DMS153 (cell line): Measurements from ENCODE around the gene NF1.
"Not testable (repeated sequence)": the region's sequence is repeated elsewhere in the genome, so short reads cannot be mapped to it uniquely, and the experiment has no call there.

Experiments used
- DNase-seq: peaks from one replicate; lab custom pipeline; 2025; lab: John Stamatoyannopoulos, UW

Gene NF1

DNA sequence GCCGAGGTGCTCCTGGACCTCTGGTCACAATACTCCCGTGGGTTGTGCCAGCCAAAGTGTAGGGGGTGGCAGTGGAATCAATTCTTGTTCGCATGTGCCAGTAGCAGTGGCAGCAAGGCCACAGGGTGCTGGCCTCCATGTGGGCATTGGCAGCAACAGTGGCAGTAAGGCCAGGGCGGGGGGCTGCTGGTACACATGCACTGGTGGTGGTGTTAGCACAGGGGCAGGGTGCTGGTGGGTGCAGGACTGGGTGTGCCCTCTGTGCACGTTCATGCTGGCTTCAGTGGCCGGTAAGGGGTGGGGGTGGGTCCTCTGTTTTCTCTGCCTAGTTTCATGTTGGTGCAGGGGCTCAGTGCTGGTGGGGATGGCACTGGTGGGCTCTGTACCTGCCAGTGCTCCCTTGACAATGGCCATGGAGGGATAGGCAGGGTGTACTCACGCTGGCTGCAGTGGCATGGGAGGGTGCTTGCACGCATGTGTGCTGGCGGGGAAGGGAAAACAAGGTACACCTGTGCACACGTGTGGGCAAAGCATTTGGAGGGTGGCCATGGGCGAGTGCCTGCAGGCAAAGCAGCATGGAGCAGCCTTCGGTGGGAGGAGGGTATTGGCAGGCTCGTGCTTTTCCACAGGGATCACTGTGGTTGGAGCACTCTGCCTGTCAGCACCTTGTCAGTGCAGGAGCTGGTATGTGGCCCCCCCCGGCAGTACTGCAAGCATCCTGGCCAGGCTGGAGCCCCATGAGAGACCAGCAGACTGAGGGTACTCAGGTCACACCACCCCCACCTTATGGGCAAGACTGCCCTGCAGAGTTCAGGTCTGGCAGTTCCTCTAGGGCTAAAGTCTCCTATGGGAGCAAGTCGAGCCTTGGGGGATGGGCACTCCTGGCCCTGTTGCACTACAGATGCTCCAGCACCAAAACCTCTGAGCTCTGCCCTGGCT is 35.8 kb downstream of the NF1 start:
- no peak for DNase-seq

DNA sequence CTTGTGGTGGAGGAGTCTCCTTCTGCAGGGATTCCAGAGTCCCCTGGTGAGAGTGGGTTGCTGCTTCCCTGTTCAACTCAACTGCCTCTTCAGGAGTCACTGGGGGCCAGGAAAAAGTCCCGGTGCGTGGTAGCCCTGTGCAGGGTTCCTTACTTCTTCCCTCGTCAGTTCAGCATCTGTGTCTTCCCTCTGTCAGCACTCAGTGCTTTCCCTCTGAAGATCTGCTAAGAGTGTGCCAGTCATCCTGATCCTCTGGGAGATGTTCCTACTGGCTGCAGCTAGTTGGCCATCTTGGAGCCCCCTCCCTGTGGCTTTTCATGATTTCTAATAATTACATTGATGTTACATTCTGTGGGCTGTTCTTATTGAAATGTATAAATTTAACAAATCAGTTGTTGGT is 36.5 kb downstream of the NF1 start:
- no peak for DNase-seq

DNA sequence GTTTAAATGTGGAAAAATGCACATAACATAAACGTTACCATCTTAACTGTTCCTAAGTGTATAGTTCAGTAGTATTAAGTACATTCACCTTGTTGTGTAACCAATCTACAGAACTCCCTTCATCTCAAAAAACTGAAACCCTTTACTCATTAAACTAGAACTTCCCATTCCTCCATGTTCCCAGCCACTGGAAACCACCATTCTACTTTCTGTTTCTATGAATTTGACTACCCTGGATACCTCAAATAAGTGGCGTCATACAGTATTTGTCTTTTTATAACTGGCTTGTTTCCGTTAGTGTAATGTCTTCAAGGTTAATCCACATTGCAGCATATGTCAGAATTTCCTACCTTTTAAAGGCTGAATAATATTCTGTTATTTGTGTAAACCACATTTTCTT is 38.2 kb downstream of the NF1 start:
- DNase-seq: no peak

DNA sequence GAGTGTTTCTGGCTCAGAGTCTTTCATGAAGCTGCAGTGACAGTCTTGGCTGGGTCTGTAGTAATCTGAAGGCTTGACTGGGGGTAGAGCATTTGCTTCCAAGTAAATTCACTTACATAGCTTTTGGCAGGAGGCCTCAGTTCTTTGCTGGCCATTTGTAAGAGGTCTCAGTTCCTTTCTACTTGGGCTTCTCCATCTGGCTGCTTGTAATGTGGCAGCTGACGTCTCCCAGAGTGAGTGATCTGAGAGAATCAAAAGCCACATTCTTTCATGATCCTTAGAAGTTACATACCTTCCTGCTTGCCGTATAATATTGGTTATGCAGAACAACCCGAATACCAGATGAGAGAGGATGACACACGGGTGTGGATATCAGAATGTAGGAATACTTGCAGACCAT is 39.8 kb downstream of the NF1 start:
- DNase-seq: no peak

DNA sequence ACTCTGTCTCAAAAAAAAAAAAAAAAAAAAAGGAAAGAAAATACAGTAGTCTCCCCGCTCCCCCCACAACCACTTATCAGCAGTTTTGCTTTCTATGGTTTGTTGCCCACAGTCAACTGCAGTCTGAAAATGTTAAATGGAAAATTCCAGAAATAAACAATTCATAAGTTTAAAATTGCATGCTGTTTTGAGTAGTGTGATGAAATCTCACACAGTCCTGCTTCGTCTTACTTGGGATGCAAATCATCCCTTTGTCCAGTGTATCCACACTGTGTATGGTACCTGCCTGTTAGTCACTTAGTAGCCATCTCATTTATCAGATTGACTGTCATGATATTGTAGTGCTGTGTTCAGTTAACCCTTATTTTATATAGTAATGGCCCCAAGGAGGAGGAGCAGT is 41.5 kb downstream of the NF1 start:
- no peak for DNase-seq

DNA sequence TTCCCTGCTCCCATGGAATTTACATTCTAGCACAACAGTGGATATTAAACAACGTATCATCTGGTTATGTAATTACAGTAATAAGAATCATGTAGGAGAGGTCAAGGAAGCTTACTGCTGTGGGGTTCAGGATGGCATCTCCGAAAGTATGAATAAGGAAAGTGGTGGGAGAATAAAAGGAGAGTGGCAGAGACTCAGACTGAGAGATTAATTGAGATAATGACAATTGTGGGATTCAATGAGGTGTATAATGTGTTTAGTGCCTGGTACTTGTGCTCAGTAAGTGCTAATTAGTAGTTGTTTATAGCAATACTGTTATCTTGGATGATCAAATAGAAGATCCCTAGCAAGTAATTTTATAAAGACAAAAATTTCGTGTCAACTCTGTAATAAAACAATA is 45.3 kb downstream of the NF1 start:
- DNase-seq: no peak

DNA sequence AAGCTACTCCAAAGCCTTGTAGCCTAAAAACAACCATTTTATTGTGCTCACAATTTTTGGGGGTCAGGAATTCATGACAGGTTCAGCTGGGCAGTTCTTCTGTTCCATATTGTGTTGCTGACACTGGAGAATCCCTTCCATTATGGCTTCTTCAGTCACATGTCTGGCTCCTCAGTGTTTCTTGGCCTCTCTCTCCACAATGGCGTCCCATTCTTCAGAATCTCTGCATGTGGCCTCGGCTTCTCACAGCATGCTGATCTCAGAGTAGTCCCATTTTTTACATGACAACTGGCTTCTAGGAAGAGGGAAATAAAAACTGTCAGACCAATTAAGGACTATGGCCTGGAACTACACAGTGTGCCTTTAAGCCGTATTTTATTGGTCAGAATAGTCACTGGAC is 49.7 kb downstream of the NF1 start:
- DNase-seq: no peak

DNA sequence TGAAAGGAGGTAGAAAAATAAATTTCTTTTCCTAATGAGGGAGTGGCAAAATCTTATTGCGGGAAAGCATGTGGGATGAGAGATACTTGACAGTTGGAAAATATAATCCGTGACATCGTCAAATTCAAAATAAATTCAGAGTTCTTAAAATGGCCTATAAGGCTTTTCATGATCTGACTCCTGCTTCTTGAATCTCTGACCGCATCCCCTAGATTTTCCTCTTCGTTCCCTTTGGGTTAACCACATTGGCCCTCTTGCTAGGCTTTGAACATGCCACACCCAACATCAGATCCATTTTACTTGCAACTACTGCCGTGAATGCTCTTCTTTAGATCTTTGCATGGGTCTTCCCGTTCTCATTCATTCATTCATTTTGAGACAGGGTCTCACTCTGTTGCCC is 50.1 kb downstream of the NF1 start:
- no peak for DNase-seq

DNA sequence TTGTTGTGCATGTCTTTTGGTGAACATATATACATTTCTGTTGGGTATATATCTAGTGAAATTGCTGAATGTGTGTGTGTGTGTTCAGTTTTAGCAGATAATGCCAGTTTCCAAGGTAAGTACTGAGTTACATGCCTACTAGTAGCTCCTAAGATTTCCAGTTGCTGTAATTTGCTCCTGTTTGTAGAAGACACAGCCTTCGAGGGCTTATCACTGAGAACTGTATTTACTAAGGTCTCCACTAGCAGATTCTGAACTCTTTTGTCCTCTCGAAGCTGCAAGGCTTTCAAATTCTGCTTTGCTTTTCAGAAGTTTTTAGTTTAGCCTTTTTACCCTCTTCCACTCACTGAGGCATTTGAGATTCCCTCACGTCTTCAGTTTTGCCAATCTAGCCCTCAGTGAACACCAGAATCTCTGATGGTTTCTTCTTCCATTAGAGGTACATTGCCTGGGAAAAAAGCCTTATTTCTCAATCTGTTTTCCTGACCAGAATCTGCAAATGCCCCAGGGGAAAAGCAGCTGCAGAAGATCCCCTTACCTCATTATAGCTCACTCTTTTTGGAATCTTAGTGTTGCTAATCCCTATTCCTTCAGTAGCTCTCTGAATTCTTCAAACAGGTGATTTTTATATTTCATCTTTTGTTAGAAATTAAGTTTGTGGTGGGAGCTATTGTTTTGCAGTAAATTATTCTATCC is 52.9 kb downstream of the NF1 start:
- no peak for DNase-seq

DNA sequence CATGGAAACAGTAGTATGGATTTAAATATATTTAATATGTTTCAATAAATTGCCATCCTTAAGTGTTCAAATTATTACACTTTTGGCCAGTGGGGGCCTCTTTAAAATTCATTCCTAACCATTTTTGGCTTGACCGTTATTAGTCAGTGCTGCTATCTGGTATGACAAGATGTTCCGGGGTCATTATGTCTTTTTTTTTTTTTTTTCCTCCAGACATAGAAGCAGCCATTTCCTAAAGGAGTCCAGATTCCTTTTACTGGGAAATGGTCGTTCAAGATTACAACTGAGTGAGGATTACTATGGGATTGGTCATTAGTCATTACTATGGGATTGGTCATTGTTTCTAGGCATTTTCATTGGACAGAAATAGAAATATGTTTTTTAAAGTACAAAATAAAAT is 53.4 kb downstream of the NF1 start:
- DNase-seq: no peak

DNA sequence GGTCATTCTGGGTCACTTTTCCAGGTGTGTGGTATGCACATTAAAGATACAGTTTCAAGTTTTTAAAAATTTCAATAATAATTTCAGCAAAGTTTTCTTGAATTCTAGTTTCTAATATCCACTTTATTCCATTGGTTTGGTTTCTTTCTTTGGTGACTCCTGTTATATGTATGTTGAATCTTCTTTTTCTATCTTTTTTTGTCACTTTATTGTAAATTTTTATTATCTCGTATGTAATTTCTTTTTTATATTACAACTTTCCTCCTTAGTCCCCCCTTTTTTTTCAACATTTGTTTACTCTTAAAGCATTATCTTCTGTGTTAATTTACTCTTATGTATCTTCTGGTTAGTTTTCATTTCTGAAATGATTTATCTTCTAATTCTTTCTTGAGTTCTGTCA is 57.5 kb downstream of the NF1 start:
- DNase-seq: no peak

DNA sequence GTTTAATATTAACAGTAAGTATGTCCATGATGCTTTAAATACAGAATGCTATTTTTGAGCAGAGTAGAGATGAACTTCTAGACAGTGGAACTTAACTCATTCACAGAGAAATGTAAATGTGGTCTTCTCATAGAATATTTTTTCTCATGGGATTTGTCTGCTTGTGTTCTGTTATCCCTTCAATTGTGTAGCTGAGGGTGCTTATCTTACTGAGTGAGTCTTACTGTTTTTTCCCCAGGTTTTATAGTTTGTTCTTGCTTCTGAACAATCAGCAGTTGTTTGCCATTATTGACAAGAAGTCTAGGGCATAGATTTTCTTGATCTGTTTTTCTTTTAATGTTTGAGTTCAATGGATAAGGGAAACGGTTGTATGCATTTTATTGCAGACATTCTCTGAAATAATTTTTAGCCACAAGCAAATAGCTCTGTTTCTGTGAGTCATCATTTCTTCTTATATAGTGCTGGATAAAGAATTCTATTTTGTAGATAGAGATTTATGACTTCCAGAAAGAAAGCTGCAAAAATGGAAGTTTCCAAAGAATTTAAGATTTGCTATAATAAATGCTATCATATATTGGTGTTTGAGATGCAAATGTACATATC is 60.5 kb downstream of the NF1 start:
- DNase-seq: no peak

DNA sequence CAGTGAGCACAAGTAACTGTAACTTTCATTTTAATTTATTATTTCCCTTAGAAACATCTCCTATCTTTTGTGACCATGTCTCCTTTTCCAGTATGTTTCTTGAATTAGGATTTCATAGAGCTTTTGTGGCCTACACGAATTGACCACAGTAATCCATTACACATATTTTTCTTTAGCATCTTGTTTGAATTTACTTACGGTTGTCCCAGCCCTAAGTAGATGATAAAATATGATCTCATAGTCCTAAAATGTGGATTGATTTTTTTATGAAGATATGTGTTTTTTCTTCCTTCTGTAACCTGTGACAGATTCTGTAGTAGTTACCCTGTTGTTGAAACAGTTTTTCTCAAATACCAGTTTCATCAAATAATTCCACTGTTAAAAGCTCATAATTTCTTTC is 61.5 kb downstream of the NF1 start:
- DNase-seq: no peak

DNA sequence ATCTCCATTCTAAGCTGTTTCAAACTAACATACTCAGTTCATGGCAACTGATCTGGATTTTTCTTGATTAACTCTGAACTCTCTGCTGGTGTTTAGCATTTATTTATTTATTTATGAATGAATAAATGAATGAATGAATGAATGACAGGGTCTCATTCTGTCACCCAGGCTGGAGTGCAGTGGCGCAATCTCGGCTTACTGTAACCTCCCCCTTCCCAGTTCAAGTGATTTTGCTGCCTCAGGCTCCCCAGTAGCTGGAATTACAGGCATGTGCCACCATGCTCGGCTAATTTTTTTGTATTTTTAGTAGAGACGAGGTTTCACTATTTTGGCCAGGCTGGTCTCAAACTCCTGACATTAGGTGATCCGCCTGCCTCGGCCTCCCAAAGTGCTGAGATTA is 62.1 kb downstream of the NF1 start:
- not testable (repeated sequence) for DNase-seq

DNA sequence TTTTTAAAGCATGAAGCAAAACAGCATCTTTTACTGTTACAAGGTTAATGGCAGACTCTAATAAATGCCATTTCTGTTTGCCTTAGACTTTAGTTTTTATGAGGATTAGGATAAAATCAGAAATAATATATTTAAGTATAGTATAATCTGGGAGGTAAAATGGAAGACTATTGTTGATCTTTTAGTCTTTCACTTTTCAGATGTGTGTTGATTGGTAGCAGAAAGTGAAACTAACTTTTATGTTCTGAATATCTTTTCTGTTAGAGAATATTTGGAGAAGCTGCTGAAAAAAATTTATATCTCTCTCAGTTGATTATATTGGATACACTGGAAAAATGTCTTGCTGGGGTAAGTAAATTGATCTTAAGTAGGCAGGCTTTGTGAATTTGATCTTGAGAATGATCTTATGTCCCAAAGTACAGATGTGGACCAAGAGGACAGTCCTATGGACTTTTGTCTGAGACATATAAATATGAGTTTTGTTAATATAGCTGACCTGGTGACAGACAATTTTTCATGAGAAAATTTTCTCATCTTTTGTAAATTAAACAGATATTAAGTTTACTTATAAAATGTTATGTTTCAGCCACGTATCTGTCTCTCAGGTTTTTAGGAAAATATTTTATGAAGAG is 64.1 kb downstream of the NF1 start:
- DNase-seq: no peak

DNA sequence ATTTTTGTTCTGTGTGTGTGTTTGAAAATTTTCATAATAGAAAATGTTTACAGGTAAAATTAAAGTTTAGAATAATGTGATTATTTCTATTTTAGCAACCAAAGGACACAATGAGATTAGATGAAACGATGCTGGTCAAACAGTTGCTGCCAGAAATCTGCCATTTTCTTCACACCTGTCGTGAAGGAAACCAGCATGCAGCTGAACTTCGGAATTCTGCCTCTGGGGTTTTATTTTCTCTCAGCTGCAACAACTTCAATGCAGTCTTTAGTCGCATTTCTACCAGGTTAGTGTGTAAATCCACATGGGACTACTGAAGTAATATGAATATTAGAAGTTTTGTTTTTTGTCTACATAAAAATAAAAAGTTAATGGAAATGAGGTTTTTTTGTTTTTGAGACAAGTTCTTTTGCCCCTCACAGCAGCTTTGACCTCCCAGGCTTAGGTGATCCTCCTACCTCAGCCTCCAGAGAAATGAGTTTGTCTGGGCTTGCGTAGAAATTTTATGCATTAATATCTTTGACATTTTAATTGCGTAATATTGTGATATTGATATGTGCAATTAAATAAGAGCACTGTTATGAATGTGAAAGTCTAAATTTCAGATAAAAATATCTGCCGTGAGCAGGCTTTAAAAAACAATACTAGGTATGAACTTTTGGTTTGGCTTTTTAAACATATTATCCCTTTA is 68.5 kb downstream of the NF1 start:
- DNase-seq: no peak

DNA sequence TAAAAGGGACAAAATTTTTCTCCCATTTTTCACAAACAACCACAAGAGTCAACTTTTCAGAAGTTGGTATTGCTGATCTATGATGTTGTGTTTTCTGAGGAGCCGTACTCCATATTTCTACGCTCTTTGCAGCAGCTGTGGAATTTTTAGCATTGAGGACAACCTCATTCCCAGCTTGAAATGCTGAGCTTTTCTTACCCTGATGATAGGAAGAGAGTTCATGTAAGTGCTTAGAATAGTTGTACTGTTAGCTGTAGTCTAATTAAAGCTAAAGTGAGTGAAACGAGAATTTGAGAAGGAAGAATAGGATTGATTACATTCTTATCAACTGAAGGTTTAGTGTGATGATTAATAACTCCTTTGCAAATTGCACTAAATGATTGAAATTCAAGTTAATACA is 72.3 kb downstream of the NF1 start:
- DNase-seq: no peak

DNA sequence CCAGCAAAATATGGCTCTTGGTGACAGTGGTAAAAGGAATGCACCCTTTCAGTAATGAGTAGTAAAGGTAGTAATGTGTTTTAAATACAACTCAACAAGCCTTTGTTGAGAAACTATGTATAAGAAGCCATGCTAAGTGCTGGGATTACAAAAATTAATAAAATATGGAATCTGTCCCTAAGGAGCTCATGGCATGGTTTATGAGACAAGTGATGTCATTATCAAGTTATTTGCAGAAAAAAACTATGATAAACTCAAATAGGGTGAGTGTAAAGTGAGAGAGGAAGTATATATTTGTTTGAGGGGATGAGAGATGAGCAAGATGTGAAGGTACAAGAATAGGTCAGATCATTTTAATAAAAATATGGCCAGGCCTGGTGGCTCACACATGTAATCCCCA is 76.9 kb downstream of the NF1 start:
- no peak for DNase-seq

DNA sequence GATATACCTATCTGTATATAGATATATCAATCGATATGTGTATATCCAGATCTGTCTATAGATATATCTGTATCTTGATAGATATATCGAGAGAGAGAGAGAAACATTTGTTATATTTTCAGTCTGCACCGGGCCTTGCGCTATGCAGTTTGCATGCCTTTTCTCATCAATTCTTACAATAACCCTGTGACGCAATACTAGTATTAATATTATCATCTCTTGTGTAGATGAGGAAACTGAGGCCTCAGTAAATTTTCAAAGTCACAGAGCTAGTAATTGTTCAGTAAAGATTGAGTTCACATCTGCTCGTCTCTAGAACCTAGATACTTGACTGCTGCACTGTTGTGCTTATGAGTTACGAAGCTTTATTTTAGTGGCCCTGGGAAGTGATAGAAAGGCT is 77.6 kb downstream of the NF1 start:
- DNase-seq: no peak

DNA sequence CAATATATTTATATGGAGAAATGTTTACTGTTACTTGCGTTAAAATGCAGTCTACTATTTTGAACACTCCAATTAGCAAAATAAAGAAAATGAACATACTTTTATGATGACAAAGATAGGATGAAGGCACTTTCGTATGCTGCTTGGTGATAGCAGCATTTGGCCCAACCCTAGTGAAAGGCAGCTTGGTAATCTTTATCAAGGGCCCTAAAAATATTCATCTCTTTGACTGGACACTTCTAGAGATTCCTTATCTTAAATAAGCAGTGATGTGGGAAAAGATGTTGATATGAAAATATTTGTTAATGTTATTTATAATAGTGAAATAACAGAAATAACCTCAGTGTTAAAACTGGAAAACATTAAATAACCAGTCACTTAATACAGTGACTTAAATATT is 79.4 kb downstream of the NF1 start:
- DNase-seq: no peak

DNA sequence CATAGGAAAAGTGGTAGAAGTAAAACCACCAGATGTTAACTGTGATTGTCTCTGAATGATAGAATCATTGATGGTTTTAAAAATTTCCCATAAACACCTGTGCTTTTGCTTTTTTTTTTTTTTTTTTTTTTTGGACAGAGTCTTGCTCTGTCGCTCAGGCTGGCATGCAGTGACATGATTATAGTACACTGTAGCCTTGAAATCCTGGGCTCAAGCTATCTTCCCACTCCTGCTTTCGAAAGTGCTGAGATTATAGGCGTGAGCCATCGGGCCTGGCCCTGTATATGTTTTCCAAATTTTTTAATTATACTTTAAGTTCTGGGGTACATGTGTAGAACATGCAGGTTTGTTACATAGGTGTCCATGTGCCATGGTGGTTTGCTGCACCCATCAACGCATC is 80.5 kb downstream of the NF1 start:
- no peak for DNase-seq

DNA sequence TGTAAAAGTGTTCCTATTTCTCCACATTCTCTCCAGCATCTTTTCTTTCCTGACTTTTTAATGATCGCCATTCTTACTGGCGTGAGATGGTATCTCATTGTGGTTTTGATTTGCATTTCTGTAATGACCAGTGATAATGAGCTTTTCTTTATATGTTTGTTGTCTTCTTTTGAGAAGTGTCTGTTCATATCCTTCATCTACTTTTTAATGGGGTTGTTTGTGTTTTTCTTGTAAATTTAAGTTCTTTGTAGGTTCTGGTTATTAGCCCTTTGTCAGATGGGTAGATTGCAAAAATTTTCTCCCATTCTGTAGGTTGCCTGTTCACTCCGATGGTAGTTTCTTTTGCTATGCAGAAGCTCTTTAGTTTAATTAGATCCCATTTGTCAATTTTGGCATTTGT is 81.4 kb downstream of the NF1 start:
- DNase-seq: not testable (repeated sequence)
